GM12891 (cell line): Measurements from ENCODE around the gene HPS6. TPM values are rescaled to one million over a fixed set of nuclear protein-coding genes. Genes with fewer than 3 reads are reported as not detected.
A peak's percentile ranks its signal among the peaks of the same experiment; 100 is the strongest.
"Not testable (repeated sequence)": the region's sequence is repeated elsewhere in the genome, so short reads cannot be mapped to it uniquely, and the experiment has no call there.

Experiments
- DNase-seq: peaks from one replicate; pipeline ENCODE4 v3.0.0; 2011; ENCODE audit warnings: low spot score; ENCODE audit not compliant: insufficient read length
- FAIRE-seq: peaks from 2 replicates; lab custom pipeline; 2011; peaks lifted over from hg19 to GRCh38; lab: Jason Lieb, UNC
- PAX5 ChIP-seq: IDR thresholded peaks from 2 replicates; pipeline ENCODE4 v1.6.1; 2011; ENCODE audit warnings: low read length, moderate library complexity, mild to moderate bottlenecking; ENCODE audit not compliant: insufficient read depth, severe bottlenecking
- POLR2A ChIP-seq: IDR thresholded peaks from 2 replicates; pipeline ENCODE4 v1.6.1; 2011; ENCODE audit warnings: low read depth, low read length, control low read depth
- POLR2AphosphoS5 ChIP-seq: IDR thresholded peaks from 2 replicates; pipeline ENCODE4 v1.6.1; 2011; ENCODE audit warnings: low read depth, low read length, control low read depth
- POU2F2 ChIP-seq: IDR thresholded peaks from 2 replicates; pipeline ENCODE4 v1.6.1; 2011; ENCODE audit warnings: low read depth, mild to moderate bottlenecking, control low read depth, low read length, moderate library complexity
- SPI1 ChIP-seq: IDR thresholded peaks from 2 replicates; pipeline ENCODE4 v1.6.1; 2011; ENCODE audit warnings: low read depth, low read length, control low read depth
- TAF1 ChIP-seq: IDR thresholded peaks from 2 replicates; pipeline ENCODE4 v1.6.1; 2011; ENCODE audit warnings: low read depth, low read length, control low read depth
- polyA plus RNA-seq: library from polyadenylated mRNA; unstranded; fragments of >200 nt; gene quantifications from one replicate; pipeline ENCODE4 v1.2.1, GENCODE V29; 2012; ENCODE audit warnings: low read depth, missing spikeins, inconsistent platforms; ENCODE audit not compliant: missing spikeins

HPS6 gene
- 10.1 TPM for polyA plus RNA-seq

DNA sequence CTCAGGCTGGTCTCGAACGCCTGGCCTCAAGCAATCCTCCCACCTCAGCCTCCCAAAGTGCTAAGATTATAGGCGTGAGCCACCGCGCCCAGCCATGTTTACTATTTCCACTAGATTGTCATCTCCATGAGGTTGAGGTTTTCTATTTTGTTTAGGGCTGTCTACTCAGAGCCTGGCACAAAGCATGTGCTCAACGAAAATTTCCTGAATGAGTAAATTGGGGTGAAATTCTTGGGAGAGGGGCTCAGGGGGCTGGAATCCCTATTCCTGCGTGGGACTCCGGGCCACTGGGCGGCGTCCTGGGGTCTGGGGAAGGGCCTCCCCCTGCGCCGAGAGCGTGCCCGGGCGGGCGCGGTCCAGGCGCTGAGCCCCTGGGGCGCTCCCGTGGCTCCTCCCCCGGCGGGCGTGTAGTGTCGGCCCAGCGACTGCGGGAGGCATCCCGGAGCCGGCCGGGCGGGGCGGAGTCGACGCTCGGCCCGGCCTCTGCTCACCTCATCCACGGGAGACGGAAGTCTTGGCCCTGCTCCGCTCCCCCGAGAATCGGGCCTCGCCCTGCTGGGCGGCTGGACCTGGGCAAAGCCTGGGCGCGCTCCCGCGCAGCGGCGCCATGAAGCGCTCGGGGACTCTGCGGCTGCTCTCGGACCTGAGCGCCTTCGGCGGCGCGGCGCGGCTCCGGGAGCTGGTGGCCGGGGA, at the start of gene HPS6:
HPS6 (plus strand) TSS at position 482 of the 693 bp plus-strand sequence; CDS start at position 608, 126 bp downstream.
- FAIRE-seq (peak; percentile 99), DNase-seq (peak; percentile 99)
- peak; percentile 64 for TF ChIP-seq POLR2AphosphoS5
- TF ChIP-seq PAX5, result no peak
- peak; percentile 78 for TF ChIP-seq TAF1
- no peak for TF ChIP-seq SPI1
- peak; percentile 77 for TF ChIP-seq POLR2A
- 0 out of 2 replicates have a peak, but pooled peaks have one; percentile 37 for TF ChIP-seq POU2F2

DNA sequence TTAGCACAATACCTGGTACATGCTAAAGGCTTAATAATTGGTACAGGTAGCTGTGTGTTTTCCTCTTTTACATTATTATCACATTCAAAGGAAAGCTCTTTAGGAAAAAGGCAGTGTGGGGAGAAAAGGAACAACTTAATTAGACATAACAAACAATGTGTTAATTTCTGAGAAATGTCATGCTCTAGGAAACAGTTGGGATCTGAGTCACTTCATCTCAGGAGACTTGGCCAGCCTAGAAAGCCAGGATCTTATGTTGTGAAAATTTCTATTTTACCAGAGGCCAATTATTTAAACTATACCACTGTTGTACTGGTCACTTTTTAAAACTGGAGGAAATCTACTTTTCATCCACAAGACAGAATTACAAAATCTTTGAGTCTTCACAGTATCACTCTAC, 48.7 kb upstream of the HPS6 start:
- DNase-seq (no peak), FAIRE-seq (no peak)
- no peak for TF ChIP-seq PAX5
- no peak for TF ChIP-seq POU2F2
- no peak for TF ChIP-seq SPI1
- no peak for TF ChIP-seq TAF1
- no peak for TF ChIP-seq POLR2AphosphoS5
- TF ChIP-seq POLR2A, result no peak

DNA sequence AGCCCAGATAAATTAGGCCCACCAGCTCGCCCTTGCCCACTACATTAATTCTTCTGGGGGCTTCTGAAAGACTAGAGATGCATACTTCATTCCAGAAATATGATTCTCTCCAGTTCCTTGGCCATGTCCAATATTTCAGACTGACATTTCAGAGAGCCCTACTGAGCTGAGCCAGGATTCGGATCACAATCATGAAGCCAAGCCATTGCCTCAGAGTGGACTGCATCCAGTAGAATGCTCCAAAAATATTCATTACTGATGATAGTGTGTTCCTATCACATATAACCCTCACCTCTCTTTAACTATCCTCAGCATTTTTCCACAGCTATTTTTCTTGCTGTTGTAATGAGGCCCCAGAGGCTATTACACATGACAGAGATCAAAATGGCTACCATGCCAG, 47.9 kb upstream of the HPS6 start:
- FAIRE-seq, result no peak
- TF ChIP-seq TAF1 (no peak), SPI1 (no peak), POLR2A (no peak), POLR2AphosphoS5 (no peak), POU2F2 (no peak), PAX5 (no peak)
- no peak for DNase-seq

DNA sequence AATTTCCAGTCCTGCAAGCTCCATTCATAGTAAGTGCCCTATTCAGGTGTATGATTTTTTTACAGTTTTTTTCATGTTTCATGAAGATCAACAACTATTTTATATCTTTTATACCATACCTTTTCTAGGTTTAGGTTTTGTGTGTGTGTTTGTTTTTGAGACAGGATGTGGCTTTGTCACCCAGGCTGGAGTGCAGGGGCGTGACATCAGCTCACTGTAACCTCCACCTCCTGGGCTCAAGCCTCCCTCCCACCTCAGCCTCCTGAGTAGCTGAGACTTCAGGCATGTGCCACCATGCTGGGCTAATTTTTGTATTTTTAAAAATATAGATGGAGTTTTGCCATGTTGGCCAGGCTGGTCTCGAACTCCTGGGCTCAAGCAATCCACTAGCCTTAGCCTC, 44.2 kb upstream of the HPS6 start:
- no peak for FAIRE-seq
- TF ChIP-seq POLR2AphosphoS5, result no peak
- TF ChIP-seq TAF1, result no peak
- no peak for TF ChIP-seq POLR2A
- no peak for TF ChIP-seq PAX5
- no peak for TF ChIP-seq POU2F2
- no peak for TF ChIP-seq SPI1
- no peak for DNase-seq

DNA sequence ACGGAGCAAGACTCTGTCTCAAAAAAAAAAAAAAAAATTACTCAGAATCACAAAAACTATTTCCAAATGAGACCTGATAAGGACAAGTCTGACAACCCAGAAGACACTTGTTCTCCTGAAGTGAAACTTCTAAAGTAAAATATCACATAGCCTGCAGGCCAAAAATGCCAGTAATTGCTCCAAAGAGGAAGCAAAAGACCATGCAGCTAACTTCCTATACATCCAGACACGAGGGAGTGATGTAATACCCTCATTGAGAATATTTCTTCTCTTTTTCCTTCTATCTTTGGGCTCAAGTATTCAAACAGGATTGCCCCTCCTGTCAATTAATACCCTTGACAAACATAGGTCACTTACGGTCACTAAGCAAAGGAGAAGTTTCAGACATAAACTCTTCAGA, 40.4 kb upstream of the HPS6 start:
- no peak for DNase-seq
- FAIRE-seq, result no peak
- TF ChIP-seq TAF1 (no peak), SPI1 (no peak), POLR2A (no peak)

DNA sequence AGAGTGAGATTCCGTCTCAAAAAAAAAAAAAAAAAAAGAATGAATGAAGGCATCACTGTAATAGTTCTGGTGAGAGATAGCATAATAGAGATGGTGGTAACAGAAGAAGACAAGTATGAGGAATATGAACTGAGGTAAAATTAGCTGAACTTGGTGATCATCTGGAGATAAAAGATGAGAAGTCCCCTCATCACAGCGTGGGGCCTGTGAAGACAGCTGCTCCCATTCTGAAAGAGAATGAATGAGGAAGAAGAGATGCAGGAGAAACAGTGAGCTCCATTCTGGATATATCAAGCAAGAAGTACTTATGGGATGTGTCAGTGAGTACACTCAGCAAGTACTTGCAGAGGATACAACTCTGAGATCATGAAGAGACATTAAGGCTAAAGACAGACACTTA, 37.9 kb upstream of the HPS6 start:
- TF ChIP-seq PAX5, result no peak
- TF ChIP-seq POLR2AphosphoS5, result no peak
- no peak for TF ChIP-seq SPI1
- no peak for TF ChIP-seq POU2F2
- TF ChIP-seq TAF1, result no peak
- TF ChIP-seq POLR2A, result no peak
- FAIRE-seq (no peak), DNase-seq (no peak)

DNA sequence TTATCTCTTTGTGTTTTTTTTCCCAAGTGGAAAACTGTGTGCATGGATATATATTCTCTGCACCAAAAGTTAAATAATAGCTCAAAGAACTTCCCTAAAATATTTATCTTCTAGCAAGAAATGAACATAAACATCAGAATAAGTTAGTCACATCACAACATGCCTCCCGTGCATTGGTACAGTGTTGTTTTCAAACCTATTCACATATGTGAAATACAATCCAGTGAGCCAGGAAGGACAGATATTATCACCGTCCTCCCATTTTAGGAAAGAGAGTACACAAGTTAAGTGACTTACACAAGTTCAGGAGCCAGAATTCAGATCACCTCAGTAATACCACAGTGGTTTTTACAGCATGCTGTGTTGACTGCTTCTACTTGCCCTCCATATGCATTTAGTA, 31.4 kb upstream of the HPS6 start:
- no peak for TF ChIP-seq POLR2A
- TF ChIP-seq PAX5, result no peak
- TF ChIP-seq SPI1, result no peak
- no peak for TF ChIP-seq POLR2AphosphoS5
- no peak for TF ChIP-seq POU2F2
- no peak for TF ChIP-seq TAF1
- no peak for FAIRE-seq
- no peak for DNase-seq

DNA sequence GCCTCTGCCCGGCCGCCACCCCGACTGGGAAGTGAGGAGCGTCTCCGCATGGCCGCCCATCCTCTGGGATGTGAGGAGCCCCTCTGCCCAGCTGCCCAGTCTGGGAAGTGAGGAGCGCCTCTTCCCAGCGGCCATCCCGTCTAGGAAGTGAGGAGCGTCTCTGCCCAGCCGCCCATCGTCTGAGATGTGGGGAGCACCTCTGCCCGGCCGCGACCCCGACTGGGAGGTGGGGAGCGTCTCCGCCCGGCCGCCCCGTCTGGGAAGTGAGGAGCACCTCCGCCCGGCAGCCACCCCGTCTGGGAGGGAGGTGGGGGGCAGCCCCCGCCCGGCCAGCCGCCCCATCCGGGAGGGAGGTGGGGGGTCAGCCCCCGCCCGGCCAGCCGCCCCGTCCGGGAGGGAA, 29.3 kb upstream of the HPS6 start:
- DNase-seq, FAIRE-seq: not testable (repeated sequence)

DNA sequence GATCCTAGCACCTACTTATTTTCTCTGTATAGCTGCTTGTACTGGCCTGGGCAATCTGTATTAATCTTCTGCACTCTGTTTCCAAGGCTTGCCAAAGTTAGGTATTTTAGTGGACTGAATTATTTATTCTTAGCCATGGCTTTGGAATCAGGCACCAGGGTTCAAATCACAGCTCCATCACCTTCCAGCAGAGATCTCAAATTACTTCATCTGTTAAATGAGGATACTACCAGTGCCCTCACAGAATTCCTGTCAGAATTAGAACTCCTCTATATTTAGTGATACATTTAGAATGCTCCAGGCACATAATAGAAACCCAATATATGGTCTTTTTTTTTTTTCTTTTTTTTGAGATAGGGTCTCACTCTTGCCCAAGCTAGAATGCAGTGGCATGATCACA, 26.7 kb upstream of the HPS6 start:
- no peak for TF ChIP-seq POLR2AphosphoS5
- no peak for TF ChIP-seq POLR2A
- TF ChIP-seq SPI1, result no peak
- no peak for TF ChIP-seq PAX5
- TF ChIP-seq POU2F2, result no peak
- TF ChIP-seq TAF1, result no peak
- DNase-seq (no peak), FAIRE-seq (no peak)

DNA sequence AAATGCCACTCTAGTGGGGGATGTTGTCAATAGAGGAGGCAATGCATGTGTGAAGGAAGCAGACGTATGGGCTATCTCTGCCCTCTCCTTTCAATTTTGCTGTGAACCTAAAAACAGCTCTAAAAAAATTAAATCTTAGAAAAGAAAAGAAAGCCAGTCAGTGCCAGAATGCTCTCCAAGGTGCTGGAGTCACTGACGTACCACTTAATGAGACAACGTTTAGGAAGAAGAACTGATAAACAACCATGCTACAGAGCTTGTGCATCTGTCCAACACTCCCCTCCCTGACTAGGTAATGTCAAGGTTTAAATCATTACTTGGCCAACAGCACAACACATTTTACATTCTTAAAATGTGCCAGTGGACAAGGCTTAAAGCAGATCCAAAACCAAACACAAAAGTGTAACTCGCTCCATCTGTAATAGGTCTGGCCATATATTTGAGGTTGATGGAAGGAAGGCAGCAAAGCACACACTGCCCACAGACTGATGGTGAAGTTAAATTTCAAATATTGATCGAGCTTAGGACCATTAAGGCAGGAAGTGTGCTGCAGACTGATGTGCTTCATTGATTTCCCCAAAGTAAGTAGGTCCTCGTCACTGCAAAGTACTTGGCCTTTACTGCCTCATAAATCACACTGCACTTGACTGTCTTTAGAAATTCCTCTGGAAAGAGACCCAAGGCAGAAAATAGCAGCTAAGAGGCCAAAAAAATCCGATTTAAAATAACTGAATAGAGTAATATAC, 24.7 kb upstream of the HPS6 start:
- TF ChIP-seq POU2F2 (no peak), TAF1 (no peak), POLR2A (no peak), POLR2AphosphoS5 (no peak), SPI1 (no peak), PAX5 (no peak)
- peak; percentile 35 for FAIRE-seq
- no peak for DNase-seq
